ENCODE measurements around the gene CHSY1.

- TF ChIP-seq CTCF (IDR thresholded peaks at IDR 0.05), result no peak
- TF ChIP-seq POLR2A (IDR thresholded peaks at IDR 0.05), result no peak
Observed at GRCh38 chr15:101156061-101156460, 95.8 kb downstream of the CHSY1 start.

Measured in right lobe of liver (tissue), 4 donors.